Activated naive CD4-positive, alpha-beta T cell treated with anti-CD3 and anti-CD28 coated beads for 36 hours (primary cell): ENCODE results near the gene ADAP1. TPM values are rescaled to one million over a fixed set of nuclear protein-coding genes. Genes with fewer than 3 reads are reported as not detected.

Experiments used
- CTCF ChIA-PET: fragments of 350-600 bp; sonication (Branson Sonifier 250); formaldehyde crosslinking; loops from one replicate; lab custom pipeline; 2021; ENCODE audit warnings: antibody characterized with exemption; lab: Charles Lee
- DNase-seq: peaks from one replicate; pipeline ENCODE4 v3.0.0-alpha.2; 2020
- H3K27ac Mint-ChIP-seq: one replicate; pipeline ENCODE4 v1.8.0; 2021; ENCODE audit warnings: mild to moderate bottlenecking, mixed read lengths
- H3K27me3 Mint-ChIP-seq: one replicate; pipeline ENCODE4 v1.8.0; 2021; ENCODE audit warnings: low read depth, mixed read lengths
- H3K36me3 Mint-ChIP-seq: one replicate; pipeline ENCODE4 v1.8.0; 2021; ENCODE audit warnings: low read depth, mixed read lengths
- H3K4me1 Mint-ChIP-seq: one replicate; pipeline ENCODE4 v1.8.0; 2021; ENCODE audit warnings: low read depth, mixed read lengths
- H3K4me3 Mint-ChIP-seq: one replicate; pipeline ENCODE4 v1.8.0; 2021; ENCODE audit warnings: mild to moderate bottlenecking, moderate library complexity, mixed read lengths
- H3K9me3 Mint-ChIP-seq: one replicate; pipeline ENCODE4 v1.8.0; 2021; ENCODE audit warnings: mixed read lengths
- intact Hi-C: fragments of 100-400 bp; cut with micrococcal nuclease; formaldehyde crosslinking; loops from one replicate; pipeline ENCODE4 v1.15.1; 2023
- total RNA-seq, 2 experiments: library from RNA; stranded (reverse); gene quantifications; one replicate each; pipeline ENCODE4 v1.2.3, GENCODE V29; 2021

The ADAP1 gene
- total RNA-seq, 2 experiments from 2014 or later: 8.0 to 9.9 TPM

DNA sequence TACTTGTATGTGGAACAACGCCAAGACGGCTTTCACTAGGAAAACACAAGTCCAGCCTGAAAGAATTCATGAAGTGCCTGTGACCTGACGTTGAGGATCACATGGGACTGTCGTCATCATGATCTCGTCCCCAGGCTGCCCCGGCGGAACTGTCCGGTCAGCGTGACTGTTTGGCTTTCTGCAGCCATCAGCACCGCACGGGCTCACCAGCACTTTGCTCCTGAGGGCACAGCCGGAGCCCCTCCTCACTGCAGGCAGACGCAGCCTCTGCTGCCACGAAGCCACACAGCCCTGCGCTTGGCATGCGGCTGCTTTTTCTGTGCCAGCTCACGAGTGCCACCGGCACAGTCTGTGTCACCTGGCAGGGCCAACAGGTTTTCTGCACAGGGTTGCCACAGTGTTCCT, 87.5 kb downstream of the ADAP1 start:
- H3K27ac Mint-ChIP-seq: no peak overlapping the region
- DNase-seq: no peak
- CTCF ChIA-PET: no interaction called here
- no peaks in the 10 kb centered on the region for H3K27me3 Mint-ChIP-seq
- intact Hi-C loops: no loop called here
- H3K36me3 Mint-ChIP-seq: peaks cover 22% of the 10 kb centered on the region
- no peaks in the 10 kb centered on the region for H3K9me3 Mint-ChIP-seq
- H3K4me3 Mint-ChIP-seq: no peak overlapping the region
- H3K4me1 Mint-ChIP-seq: peaks cover 15% of the 10 kb centered on the region

DNA sequence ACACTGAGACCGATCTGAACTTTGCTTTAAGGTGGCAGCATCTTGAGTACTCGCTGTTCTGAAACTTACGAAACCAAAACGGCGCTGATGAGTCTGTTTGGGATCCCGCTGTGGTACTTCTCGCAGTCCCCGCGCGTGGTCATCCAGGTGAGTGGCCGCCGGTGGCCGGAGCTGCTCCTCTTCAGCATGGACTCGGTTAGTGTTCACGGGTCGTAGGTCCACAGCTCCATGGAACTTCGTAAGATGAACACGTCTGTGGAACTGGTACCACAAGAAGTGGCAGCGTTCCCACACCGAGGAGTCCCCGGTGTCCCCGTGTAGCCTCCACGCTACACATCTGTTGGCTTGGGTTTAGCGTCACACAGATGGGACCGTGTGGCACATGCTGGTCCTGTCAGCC, 88.6 kb downstream of the ADAP1 start:
- DNase-seq: no peak
- Mint-ChIP-seq H3K27ac (no peak overlapping the region), H3K27me3 (no peaks in the 10 kb centered on the region), H3K4me1 (peaks cover 9% of the 10 kb centered on the region), H3K4me3 (no peak overlapping the region), H3K36me3 (peaks cover 24% of the 10 kb centered on the region), H3K9me3 (no peaks in the 10 kb centered on the region)
- intact Hi-C loops: no loop called here
- CTCF ChIA-PET: interaction anchor here (1.0 kb wide), 1 partner anchor 46 kb away, joined by 3 read pairs; no protein-coding TSS in a partner anchor

DNA sequence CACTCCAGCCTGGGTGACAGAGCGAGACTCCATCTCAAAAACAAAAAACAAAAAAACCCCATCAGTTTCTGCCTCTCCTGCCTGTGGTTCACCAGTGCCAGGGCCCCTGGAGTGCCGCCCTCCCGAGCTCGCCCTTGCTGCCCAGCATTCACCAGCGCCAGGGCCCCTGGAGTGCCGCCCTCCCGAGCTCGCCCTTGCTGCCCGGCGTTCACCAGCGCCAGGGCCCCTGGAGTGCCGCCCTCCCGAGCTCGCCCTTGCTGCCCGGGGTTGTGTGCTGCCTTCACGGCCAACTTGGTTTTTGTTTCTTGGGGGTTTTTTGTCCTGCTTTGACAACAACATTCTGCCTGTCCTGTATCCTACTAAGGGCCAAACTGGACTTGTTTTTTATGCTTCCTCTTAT, 91.4 kb downstream of the ADAP1 start:
- no peaks in the 10 kb centered on the region for H3K27me3 Mint-ChIP-seq
- DNase-seq: no peak
- H3K4me3 Mint-ChIP-seq: no peak overlapping the region
- H3K9me3 Mint-ChIP-seq: no peaks in the 10 kb centered on the region
- H3K27ac Mint-ChIP-seq: no peak overlapping the region
- H3K4me1 Mint-ChIP-seq: no peaks in the 10 kb centered on the region
- intact Hi-C loops: no loop called here
- peaks cover 31% of the 10 kb centered on the region for H3K36me3 Mint-ChIP-seq
- CTCF ChIA-PET: interaction anchor here (1.0 to 1.5 kb wide), 2 partner anchors 10 kb away, joined by 4 to 5 read pairs; no protein-coding TSS in a partner anchor

DNA sequence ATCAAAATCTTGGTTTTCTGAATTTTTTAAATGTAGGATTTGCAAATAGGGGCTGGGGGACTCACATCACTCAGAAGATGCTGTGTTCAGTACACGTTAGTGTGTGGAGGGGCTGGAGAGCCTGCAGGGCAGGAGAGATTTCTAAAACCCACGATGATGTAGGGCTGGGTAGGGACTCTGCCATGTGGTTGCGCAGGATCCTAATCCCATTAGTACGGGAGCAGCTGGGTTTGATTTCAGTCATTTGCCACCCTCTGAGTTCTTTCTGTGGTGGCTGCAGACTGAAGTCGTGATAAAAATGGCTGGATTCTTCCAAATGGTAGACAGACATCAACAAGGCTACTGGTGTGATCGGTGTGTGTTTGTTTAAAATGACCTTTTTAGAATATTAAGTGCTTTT, 92.3 kb downstream of the ADAP1 start:
- Mint-ChIP-seq H3K27me3 (no peaks in the 10 kb centered on the region), H3K4me3 (no peak overlapping the region), H3K4me1 (no peaks in the 10 kb centered on the region), H3K36me3 (peaks cover 32% of the 10 kb centered on the region), H3K27ac (no peak overlapping the region), H3K9me3 (no peaks in the 10 kb centered on the region)
- CTCF ChIA-PET: interaction anchor here (0.9 to 1.5 kb wide), 2 partner anchors 11 kb away, joined by 3 to 5 read pairs; no protein-coding TSS in a partner anchor
- no peak for DNase-seq
- intact Hi-C loops: no loop called here

DNA sequence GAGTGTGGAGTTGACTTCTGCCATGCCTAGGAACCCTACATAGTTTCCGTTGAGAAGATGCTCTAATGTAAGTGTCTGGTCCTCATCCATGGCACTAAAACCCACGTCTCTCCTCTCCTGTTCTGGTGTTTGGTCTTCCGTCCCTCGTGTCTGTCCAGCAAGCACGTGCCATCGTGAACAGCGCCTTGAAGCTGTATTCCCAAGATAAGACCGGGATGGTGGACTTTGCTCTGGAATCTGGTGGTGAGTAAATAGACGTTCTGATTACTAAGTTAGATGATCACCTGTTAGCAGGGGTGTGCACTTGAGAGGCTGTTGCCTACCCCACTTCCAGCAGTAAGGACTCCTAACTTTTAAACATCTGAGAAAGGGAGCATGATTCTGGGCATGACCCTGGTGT, 93.3 kb downstream of the ADAP1 start:
- Mint-ChIP-seq H3K27ac (no peak overlapping the region), H3K4me3 (no peak overlapping the region), H3K9me3 (no peaks in the 10 kb centered on the region), H3K27me3 (no peaks in the 10 kb centered on the region), H3K36me3 (peaks cover 33% of the 10 kb centered on the region), H3K4me1 (no peaks in the 10 kb centered on the region)
- CTCF ChIA-PET: interaction anchor here (0.9 kb wide), 1 partner anchor 12 kb away, joined by 3 read pairs; no protein-coding TSS in a partner anchor
- intact Hi-C loops: no loop called here
- DNase-seq: no peak

DNA sequence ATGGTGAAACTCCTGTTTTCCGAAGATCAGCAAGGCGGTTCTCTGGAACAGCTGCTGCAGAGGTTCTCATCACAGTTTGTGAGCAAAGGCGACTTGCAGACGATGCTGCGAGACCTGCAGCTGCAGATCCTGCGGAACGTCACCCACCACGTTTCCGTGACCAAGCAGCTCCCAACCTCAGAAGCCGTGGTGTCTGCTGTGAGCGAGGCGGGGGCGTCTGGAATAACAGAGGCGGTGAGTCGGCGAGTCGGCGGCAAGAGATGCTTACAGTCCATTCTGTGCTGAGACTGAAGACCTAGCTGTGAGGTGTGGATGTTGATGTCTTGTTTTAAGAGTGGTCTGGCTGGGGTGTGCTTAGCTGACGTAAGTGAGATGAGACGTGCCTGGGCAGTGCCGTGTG, 94.3 kb downstream of the ADAP1 start:
- no peak for DNase-seq
- intact Hi-C loops: no loop called here
- Mint-ChIP-seq H3K4me1 (no peaks in the 10 kb centered on the region), H3K4me3 (no peak overlapping the region), H3K9me3 (no peaks in the 10 kb centered on the region), H3K27me3 (no peaks in the 10 kb centered on the region), H3K36me3 (peaks cover 30% of the 10 kb centered on the region), H3K27ac (no peak overlapping the region)
- CTCF ChIA-PET: interaction anchor here (0.6 kb wide), 1 partner anchor 32 kb away, joined by 3 read pairs; no protein-coding TSS in a partner anchor

DNA sequence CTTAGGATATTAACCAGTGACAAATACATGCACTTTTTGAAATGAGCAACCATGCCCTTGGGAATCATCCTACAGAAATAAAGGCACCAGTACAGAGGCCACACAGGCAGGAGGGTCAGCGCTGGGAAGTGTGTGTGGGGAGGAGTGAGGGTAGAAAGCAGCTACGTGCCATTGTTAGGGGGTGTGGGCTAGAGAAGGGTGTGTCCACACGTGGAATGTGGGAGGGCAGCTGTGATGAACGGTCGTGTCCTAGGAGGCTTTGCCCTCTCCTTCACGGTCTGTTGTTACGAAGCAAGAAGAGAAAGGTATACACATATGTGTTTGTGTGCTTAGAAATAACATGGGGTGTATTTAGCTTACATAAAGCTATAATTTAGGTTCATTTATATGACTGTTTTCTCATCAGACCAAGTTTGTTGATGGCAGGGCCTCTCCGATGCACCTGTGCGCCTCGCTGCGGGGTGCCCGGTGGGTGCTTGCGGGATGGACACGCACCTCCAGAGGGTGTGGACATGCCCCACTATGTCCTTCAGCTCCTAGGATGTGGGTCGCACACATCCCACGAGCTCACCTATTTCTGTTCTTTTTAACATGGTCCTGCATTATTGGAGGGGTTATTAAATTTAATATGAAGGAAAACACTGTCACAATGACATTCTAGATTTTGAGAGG, 95.0 kb downstream of the ADAP1 start:
- H3K36me3 Mint-ChIP-seq: peaks cover 28% of the 10 kb centered on the region
- CTCF ChIA-PET: interaction anchor here (0.6 to 2.5 kb wide), 3 partner anchors 14 to 101 kb away, joined by 3 to 9 read pairs (median 5); no protein-coding TSS in a partner anchor

DNA sequence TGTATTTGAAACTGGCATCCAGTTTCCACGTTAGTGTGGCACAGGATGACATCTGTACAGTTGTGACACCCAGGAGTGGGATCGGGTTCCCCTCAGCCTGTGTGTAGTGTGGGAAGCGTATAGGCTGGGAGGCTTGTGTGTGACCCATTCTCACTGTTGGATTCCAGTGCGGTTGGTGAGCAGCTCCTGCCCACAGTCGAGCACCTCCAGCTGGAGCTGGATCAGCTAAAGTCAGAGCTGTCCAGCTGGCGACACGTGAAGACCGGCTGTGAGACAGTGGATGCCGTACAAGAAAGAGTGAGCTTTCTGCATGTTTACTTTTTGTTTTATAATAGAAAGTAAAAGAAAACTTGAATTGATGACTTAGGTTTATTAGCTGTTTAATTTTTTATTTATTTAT, 96.8 kb downstream of the ADAP1 start:
- no peaks in the 10 kb centered on the region for H3K27me3 Mint-ChIP-seq
- no peak overlapping the region for H3K4me3 Mint-ChIP-seq
- no peaks in the 10 kb centered on the region for H3K4me1 Mint-ChIP-seq
- H3K9me3 Mint-ChIP-seq: no peaks in the 10 kb centered on the region
- intact Hi-C loops: no loop called here
- DNase-seq: no peak
- H3K27ac Mint-ChIP-seq: no peak overlapping the region
- CTCF ChIA-PET: interaction anchor here (2.5 kb wide), 1 partner anchor 16 kb away, joined by 9 read pairs; no protein-coding TSS in a partner anchor
- peaks cover 34% of the 10 kb centered on the region for H3K36me3 Mint-ChIP-seq

More for the DNA sequence above, 95.0 kb downstream of the ADAP1 start:
- Mint-ChIP-seq H3K4me1 (no peaks in the 10 kb centered on the region), H3K27ac (no peak overlapping the region), H3K9me3 (no peaks in the 10 kb centered on the region), H3K4me3 (no peak overlapping the region), H3K27me3 (no peaks in the 10 kb centered on the region)
- intact Hi-C loops: no loop called here
- DNase-seq: no peak

DNA sequence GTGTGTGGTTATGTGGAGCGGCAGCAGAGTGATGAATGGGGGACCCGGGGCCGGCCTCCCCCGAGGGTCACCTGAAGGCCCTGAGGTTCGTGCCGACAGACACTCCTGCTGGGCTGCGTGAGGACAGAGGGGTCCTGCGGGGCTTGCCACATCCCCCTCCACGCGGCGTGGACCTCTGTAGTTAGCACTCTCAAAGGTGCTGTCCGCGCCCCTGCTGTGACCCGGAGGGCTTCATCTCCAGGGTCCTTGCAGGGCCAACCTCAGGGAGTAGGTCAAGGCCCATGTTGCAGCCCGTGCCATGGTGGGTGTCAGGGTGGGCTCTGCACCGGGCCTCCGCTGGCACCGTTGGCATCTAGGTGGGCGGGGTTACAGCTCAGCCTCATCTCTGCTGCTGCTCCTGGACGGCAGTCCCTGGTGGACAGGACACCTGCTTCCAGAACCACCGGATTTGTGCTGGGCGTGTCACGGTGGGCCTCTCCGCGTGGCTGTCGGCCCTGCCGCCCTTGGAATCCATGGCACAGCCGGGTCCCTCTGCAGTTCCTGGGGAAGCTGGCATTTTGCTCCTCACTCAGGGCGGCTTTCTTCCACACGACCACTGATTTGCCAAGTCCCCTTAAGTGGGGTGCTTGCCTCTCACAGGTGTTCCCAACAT, 97.9 kb downstream of the ADAP1 start:
- Mint-ChIP-seq H3K27ac (no peak overlapping the region), H3K9me3 (no peaks in the 10 kb centered on the region)

DNA sequence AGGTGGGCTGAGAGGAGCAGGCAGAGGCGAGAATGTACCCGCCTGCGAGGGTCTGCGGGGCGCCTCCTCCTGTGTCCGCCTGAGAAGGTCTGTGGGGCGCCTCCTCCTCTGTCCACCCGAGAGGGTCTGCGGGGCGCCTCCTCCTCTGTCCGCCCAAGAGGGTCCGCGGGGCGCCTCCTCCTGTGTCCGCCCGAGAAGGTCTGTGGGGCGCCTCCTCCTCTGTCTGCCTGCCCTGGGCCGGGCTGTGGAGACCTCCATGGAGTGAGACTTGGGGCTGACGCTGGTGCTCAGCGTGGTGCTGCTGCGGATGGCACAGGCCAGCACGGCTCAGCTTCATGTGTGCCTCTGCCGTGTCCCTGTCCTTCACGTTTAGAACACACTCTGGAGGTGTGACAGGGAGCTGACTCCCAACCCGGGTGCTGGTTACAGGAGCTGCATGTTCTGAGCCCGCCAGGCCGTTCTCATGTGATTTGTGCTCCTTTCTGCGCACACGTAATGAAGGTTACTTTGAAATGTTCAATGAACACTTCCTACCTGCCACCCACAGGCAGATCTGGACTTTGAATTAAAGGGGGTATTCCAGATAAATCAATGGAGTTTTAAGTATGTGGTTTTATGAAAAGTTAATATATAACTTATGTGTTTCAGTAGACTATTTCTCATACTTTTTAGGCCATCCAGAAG, 98.7 kb downstream of the ADAP1 start:
- intact Hi-C loops: no loop called here
- H3K36me3 Mint-ChIP-seq: peaks cover 30% of the 10 kb centered on the region
- CTCF ChIA-PET: no interaction called here

More for the DNA sequence above, 97.9 kb downstream of the ADAP1 start:
- peaks cover 30% of the 10 kb centered on the region for H3K36me3 Mint-ChIP-seq
- CTCF ChIA-PET: interaction anchor here (2.5 kb wide), 1 partner anchor 17 kb away, joined by 9 read pairs; no protein-coding TSS in a partner anchor
- H3K4me3 Mint-ChIP-seq: no peak overlapping the region
- no peak for DNase-seq
- H3K27me3 Mint-ChIP-seq: no peaks in the 10 kb centered on the region
- intact Hi-C loops: no loop called here
- no peaks in the 10 kb centered on the region for H3K4me1 Mint-ChIP-seq

DNA sequence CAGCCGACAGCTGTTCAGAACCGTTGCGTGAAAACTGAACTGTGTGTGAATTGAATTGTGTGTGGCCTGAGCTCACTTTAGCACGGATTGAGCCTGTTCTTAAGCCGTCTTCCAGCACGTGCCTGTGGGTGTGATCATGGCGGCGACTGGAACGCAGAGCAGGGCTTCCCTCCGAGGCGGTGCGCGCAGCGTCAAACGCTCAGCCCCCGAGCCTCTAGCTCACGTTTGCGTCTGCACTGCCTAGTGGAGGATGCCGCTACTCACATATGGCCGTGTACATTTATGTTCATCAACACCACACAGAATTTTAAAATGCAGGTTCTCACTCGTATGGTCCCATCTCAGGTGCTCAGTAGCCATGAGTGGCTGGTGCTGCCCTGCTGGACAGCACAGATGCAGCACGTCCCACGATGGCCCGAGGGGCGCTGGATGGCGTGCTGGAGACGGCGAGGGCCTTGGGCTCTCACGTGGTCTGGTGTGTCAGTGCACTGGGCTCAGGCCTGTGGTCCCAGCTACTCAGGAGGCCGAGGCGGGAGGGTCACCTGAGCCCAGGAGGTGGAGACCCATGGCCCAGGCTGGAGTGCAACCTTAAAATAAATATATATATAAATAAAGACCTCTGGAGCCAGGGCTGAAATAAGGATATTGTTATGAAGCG, 100.2 kb downstream of the ADAP1 start:
- H3K9me3 Mint-ChIP-seq: no peaks in the 10 kb centered on the region
- no peak overlapping the region for H3K4me3 Mint-ChIP-seq
- intact Hi-C loops: no loop called here
- H3K36me3 Mint-ChIP-seq: peaks cover 25% of the 10 kb centered on the region
- H3K27ac Mint-ChIP-seq: no peak overlapping the region
- H3K27me3 Mint-ChIP-seq: no peaks in the 10 kb centered on the region
- no peaks in the 10 kb centered on the region for H3K4me1 Mint-ChIP-seq
- CTCF ChIA-PET: no interaction called here
- DNase-seq: no peak

More for the DNA sequence above, 98.7 kb downstream of the ADAP1 start:
- H3K9me3 Mint-ChIP-seq: no peaks in the 10 kb centered on the region
- no peak for DNase-seq
- no peak overlapping the region for H3K27ac Mint-ChIP-seq
- no peaks in the 10 kb centered on the region for H3K27me3 Mint-ChIP-seq
- H3K4me1 Mint-ChIP-seq: no peaks in the 10 kb centered on the region
- no peak overlapping the region for H3K4me3 Mint-ChIP-seq
